ENCODE results near the gene ITGB1.
A peak's percentile ranks its signal among the peaks of the same experiment; 100 is the strongest.
"Not testable (repeated sequence)": the region's sequence is repeated elsewhere in the genome, so short reads cannot be mapped to it uniquely, and the experiment has no call there.

Gene ITGB1

DNA sequence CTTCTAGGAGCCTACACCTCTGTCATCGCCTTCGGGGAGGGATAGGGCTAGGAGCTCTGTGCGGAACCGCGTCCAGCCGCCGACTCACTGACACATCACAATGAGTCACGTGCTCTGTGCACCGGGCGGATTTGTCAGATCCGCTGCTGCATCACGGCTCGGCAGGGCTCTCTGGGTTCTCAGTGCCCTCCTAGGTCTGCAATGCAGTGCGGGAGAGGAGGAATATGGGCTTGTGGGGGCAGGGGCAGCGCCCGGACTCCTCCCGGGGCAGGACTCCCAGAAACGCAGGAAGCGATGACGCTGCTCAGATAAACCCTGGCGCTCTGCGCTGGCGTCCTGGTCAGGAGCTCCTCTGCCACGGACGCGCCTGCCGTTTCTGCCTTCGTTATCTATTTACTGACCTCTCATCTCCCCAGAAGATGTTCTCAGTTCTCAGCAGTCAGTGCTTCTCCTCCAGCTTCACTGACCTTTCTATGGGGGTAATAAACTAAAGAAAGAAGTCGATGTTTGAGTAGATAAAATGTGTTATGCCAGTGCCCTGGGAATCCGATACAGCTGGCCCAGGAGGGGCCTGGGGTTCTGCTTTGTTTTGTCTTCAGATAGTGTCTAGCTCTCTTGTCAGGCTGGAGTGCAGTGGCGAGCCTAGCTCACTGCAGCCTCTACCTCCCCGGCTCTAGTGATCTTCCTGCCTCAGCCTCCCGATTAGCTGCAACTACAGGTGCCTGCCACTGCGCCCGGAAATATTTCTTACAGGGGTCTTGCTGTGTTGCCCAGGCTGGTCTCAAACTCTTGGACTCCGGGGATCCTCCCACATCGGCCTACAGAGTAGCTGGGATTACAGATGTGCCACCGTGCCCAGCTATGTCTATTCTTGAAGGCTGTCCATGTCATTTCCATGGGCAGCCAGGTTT lies 22.8 kb upstream of the ITGB1 start:
- DNase-seq: peak; percentile 12 to 91 (median 70)

DNA sequence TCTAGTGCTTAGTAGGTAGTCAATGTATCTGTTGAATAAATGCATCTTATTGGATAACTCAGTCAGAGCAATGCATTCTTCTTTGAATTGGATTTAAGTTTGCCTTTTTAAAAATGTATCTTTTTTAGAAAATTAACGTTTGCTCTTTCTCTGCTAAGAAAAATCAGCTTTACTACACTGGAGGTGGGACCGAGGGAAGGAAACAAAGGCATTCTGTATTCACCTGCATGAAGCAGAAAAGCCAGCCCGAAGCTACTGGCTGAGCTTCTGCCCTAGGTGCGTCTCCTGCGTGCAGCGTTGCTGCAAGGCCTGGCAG lies 22.2 kb upstream of the ITGB1 start:
- DNase-seq: no peak

DNA sequence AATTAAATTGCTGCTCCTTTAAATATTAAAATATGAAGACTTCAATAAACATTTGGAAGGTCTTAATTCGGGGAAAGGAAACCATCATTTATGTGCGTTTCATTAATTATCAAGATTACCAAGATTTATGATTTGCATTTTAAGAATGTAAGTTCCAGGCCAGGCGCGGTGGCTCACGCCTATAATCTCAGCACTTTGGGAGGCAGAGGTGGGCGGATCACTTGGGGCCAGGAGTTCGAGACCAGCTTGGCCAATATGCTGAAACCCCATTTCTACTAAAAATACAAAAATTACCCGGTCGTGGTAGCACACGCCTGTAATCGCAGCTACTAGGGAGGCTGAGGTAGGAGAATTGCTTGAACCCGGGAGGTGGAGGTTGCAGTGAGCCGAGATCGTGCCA lies 21.7 kb upstream of the ITGB1 start:
- not testable (repeated sequence) for DNase-seq

DNA sequence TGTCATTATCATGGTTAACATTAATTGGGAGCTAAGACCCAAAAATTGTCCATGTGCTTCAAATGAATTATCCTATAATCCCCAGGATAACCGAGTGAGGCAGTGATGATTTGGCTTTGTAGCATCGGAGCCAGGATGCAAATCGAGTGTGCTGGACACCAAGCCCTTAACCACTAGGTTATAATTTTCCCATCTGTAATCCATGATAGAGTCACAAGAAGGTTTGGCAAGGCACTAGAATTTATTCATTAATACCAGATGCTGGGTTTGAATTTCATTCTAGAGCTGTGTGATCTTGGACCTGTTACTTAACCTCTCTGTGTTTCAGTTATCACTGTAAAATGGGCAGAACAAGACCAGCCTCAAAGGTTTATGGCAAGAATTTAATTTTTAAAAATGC lies 21.0 kb upstream of the ITGB1 start:
- DNase-seq: no peak

DNA sequence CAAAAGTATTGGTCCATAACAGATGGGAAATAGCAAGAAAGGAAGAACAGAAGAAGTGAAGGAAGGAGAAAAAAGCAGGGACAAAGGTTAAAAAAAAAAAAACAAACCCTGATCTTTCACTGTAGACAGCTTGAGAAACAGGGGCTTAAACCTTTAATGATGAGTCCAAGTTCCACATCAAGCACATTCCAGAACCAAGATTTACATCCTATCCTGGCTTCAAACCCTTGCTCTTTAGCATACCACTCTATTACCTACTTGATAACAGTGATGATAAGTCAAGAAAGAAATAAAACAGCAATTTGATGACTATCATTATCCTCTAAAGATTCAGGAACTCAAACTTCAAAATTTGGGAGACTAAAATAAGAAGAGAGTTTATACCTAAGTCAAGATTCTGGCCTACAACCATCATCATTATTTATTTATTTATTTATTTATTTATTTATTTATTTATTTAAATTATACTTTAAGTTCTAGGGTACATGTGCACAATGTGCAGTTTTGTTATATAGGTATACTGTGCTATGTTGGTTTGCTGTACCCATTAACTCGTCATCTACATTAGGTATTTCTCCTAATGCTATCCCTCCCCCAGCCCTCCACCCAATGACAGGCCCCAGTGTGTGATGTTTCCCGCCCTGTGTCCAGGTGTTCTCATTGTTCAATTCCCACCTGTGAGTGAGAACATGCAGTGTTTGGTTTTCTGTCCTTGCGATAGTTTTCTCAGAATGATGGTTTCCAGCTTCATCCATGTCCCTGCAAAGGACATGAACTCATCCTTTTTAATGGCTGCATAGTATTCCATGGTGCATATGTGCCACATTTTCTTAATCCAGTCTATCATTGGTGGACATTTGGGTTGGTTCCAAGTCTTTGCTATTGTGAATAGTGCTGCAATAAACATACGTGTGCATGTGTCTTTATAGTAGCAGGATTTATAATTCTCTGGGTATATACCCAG lies 20.1 kb upstream of the ITGB1 start:
- DNase-seq: not testable (repeated sequence)

DNA sequence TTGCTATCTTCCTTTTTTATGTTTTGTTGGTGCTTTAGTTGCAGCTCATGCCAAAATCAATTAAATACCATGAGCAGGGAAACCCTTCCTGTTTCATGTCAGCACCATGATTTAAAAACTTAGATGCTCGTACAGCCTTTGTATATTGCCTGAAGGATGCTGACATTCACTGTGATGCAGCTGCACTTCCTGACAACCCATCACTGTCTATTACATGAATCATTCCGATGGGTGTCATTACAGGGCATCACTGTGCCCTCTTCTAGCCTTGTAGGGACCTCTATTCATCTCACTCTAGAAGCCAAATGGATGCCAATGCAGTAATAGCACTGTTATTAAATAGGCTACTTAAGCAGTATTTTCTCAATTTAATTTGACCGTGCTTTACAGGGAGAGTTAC lies 18.3 kb upstream of the ITGB1 start:
- DNase-seq: no peak

DNA sequence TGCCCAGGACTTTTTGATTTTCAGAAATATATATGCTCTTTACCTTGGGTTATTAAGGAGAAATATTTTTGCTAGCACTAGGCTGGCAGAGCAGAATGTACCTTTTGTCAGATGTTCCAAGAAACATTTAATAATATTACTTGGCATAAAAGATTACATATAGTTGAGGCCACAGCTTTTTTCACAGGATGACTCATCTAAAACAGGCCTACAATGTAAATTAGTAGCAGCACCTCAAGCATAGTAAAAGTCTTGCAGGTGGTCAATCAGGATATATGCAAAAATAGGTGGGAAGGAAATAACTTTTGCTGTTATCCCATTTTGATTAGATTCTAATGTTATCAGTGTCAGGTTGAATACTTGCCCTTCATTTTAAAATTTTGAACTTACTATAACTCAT lies 14.9 kb upstream of the ITGB1 start:
- DNase-seq: no peak

DNA sequence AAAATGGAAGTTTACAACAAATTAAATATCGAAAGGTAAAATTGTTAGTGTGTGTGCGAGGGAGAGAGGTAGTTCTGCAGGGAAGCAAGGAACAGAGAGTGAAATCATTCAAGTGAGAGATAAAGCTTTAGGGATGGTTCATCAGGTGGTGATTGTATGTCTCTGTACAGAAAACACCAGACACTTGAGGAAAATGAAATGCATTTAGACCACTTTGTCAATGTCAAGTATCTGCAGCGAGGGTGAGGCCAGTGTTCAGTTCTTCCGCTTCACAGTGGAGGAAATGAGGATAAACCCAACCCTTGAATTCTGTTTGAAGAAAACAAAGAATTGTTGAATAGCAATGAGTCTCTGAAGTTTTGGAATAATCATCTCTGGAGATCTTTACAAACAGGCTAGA lies 14.4 kb upstream of the ITGB1 start:
- DNase-seq: no peak

DNA sequence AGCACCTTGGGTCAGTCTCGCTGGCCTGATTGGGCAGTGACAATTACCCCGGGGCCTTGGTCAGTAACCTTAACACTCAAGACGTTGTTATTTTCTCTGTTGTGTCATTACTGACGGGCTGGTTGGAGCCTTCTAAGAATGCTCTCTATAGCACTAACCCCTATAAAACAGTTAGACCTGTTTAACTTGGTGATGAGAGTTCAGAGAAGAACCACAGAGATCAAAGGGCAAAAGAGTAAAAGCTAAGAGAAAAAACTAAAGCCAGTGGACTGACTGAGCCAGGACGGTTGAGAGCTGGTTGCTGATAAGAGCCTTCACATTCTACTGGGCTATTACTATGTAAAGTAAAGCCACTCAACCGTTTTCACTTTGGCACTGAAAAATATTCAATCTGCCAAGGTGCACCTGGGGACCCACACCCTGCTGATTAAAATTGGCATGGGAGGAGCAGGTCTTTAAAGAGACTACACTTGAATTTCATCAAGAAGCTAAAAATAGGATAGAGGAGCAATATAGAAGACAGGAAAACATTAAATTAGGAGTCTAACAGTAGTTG lies 13.6 kb upstream of the ITGB1 start:
- DNase-seq: no peak

DNA sequence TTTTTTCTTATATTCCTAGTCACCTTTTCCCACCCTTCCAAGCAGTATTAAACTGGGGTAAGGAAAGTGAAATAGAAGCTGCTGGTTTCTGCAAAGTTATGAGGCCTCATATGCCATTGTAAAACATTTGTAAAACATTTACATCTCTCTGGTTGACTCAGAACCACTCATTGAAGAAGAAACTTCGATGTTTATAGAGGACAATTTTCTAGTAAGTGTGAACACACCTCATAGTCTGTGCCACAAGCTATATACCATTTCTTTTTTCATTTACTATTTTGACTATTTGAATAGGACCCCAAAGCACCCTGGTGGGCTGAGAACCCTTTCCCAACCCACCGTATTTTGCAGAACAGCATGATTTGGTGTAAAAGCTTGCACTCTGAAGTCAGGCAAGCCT lies 12.9 kb upstream of the ITGB1 start:
- DNase-seq: no peak

DNA sequence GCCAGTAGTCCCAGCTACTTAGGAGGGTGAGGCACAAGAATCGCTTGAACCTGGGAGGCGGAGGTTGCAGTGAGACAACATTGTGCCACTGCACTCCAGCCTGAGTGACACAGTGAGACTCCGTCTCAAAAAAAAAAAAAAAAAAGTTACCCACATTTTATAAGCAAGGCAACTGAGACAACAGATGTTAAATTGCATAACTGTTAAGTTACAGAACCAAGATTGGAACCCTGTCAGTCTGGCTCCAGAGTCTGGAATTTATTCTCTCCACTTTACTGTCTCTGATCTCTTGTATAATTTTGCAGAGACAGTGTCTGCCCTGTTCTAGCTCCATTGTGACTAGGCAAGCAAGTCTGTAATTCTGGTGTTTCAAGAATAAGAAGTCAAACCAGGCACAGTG lies 6.2 kb upstream of the ITGB1 start:
- DNase-seq: no peak

DNA sequence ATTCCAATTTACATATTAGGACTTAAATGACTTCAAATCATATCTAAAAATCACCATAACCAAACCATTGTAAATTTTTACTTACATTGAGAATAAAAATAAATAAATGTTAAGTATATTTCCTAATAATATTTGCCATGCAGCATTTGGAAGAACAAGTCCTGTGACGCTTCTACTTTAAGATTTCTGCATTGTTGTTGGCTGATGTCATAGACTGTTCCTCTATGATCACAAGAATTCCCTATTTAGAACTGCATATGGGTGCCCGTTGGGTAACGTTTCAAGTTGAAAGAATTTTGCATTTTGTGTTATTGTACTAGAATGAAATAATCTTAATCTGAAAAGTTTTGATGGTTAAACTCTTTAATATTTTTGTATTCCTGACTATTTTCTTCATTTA lies 5.1 kb upstream of the ITGB1 start:
- DNase-seq: no peak

DNA sequence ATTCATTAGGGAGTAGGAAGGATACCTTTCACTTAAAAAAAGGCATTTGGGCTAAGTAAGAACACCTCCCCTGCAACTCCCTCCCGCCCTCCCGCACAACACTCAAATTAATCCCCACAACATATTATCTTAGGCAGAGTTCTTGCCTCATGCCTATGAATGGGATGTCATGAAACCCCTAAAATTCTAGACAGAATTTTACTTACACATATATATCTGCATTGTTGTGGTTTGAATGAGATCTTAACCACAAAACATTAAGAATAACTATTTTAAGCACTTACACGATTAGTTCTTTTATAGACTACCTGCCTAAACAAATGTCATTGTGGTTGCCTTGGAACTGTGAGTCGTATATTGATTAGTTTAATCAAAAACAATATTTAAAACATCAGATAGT lies 4.5 kb upstream of the ITGB1 start:
- DNase-seq: no peak

DNA sequence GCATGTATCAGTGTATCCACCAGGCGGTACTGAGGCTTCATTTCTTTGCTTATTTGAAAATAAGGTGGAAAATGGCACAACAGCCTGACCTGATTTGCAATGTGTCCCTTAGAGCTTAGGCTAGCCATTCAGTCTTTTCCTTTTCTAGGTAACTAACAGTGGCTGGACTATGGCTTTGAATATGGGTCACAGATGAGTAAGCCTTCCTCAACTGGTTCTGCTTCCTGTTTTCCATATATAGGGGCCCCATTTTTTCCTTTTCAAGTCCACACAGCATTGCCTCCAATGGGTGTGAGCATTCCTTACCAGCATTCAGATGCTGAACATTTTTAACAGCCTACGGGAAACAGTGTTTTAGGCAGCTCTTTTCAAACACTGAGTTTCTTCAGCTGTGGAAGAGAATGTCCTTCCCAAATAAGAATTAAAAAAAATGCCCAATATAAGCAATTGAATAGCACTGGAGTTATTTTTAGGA lies 3.9 kb upstream of the ITGB1 start:
- DNase-seq: no peak

DNA sequence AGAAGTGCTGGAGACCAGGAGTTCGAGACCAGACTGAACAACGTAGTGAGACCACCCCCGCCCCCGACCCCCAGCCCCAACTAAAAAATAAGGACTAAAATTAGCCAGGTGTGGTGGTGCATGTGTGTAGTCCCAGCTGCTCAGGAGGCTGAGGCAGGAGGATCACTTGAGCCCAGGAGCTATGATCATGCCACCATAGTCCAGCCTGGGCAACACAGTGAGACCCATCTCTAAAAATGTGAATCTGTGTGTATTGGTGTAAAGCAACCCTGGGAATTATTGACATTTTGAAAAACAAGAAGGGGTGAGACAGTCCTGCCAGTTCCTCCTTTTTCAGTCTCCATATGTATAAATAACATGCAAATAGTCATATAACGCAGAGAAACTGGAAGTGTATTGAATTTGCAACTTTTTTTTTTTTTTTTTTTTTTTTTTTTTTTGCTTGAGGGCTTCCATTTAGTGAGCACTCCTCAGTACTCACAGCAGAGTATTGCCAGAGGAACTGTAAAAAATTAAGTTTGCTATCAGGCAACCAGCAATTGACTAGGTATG lies 3.4 kb upstream of the ITGB1 start:
- DNase-seq: no peak

DNA sequence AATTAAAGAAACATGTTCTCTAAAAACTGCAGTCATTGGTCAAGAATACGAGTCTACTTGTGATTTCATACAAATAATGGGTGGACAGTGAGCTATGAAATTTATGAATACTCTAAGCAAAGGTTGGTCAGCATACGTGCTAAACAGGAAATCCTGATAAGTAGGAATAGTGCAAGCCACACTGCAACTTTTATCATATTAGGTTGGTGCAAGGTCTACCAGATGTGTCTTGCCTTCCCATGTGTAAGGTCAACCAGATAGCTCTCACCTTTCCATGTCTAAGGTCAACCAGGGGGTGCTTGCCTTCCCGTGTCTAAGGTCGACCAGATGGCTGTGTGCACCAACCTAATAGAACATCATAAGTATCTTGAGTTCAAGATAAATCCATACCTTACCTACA lies 2.0 kb upstream of the ITGB1 start:
- no peak for DNase-seq

DNA sequence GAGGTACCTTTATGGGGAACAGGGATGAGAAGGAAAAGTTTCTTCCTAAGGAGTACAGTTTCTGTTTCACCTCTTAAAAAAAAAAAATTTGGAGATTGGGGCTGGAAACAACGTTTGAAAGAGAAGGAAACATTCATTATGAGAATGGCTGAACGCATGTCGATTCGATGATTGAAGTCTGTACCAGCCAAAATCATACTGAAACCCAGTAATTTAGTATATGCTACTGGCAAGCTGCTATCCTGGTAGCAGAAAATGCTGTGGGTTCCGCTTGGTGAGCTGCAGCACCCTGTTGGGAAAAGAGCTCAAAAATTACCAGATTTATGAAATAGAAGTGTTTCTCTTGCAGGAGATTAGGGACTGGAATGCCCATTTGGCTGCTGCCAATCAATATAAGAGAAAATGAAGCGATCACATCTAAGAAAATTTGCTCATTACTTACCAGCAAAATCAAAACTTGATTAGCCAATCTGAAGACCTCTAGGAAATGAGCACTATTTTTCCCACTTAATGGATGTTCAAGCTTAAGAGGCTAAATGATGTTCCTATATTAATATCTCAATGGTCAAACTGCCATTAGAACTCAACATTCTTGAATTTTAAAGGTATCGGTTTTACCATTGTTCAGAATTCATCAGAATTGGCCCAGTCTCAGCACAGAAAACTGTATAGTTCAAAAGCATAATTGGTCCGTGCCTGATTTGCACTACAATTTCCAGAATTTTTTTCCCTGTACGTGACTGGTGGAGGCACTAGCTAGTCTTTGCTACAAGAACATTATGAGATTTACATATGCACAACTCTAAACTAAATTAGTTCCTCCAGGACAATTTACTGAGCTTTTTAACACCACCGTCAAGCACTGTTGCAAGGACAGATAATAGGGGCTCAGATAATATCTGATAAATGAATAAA lies 1.2 kb upstream of the ITGB1 start:
- DNase-seq: peak in 1 of 51 donors; percentile 13

DNA sequence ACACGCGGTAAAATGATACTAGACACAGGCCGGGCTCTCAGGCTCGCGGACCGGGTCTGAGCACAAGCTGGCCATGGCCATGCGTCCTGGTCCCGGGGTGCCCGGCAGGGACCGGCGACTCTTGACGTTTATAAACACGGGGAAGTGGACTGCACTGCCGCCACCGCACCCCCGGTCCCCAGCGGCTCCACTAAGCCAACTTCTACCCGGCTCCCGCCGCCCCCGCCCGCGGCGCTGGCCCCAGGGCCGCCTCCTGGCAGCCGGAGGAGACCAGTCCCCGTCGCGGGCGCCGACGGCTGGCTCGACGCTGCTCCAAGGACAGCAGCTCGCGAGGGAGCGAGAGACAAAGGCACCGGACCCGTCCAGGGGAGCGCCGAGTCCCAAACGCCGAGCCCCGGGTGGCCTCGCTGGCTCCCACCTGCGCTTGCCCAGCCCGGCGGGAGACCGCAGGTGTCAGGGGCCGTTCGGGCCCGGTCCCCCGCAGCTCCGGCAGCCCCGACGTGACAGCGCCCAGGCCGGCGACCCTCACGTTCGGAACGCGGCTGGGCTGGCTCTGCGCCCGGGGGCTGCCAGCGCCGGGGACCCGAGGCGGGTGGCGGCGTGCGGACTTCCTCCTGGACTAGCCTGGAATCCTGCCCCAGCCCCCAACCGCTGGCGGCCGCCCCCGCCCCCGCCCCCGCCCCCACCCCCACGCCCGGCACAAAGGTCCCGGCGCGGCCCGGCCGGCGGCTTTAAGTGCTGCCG lies 517 bp downstream of the ITGB1 start:
- DNase-seq: peak in 33 of 51 donors; percentile 16 to 74 (median 46)

DNA sequence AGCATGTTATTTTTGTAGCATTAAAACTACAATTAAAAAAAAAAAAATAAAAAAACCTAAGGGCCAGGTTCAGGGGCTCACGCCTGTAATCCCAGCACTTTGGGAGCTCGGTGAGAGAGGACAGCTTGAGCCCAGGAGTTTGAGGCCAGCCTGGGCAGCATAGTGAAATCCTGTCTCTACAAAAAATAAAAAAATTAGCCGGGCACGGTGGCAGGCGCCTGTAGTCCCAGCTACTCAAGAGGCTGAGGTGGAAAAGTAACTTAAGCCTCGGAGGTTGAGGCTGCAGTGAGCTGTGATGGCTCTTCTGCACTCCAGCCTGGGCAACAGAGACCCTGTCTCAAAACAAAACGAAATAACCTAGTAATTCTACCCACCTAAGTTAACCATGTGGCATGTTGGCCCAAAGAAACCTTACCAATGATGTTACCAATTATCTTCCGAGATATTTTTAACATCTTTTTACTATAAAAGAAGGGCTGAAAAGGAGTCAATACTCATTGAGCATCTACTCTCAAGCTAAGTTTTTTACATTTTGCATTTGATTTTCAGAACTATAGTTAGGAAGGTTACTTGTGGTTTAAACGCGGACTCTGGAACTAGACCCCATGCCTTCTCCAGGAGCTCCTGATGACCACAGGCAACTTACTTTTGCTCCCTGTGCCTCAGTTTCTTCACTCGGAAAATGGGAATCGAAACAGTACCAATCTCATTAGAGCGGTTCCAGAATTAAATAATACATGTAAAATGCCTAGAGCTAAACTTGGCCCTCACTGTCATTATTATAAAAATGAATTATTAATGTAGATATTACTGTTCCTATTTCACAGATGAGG lies 1.4 kb downstream of the ITGB1 start:
- DNase-seq: no peak

Measured in hypothalamus (tissue), 51 donors.